Naive thymus-derived CD4-positive, alpha-beta T cell (primary cell): ENCODE data around the gene ICAM3. TPM values are rescaled to one million over a fixed set of nuclear protein-coding genes. Genes with fewer than 3 reads are reported as not detected.

Source experiments
- ATAC-seq: fragments of 150-1000 bp; cut with Tn5 transposase; 2 replicates; pipeline ENCODE4 v1.10.0; 2021; ENCODE audit warnings: mild to moderate bottlenecking, moderate library complexity
- CTCF ChIA-PET: fragments of 350-600 bp; sonication (Branson Sonifier 250); formaldehyde crosslinking; loops from one replicate; lab custom pipeline; 2021; ENCODE audit warnings: antibody characterized with exemption; lab: Charles Lee
- POLR2A ChIA-PET: fragments of 350-600 bp; sonication (Branson Sonifier 250); formaldehyde crosslinking; loops from one replicate; lab custom pipeline; 2021; ENCODE audit warnings: antibody characterized with exemption, inconsistent platforms; lab: Charles Lee
- DNase-seq, 9 donors: peaks; one replicate each; pipeline versions ENCODE4 v3.0.0 to v3.0.0-alpha.2; 2020 to 2022; ENCODE audit warnings: mixed read lengths in 1 of 9
- H3K27ac ChIP-seq: one replicate; pipeline ENCODE4 v1.7.0; 2013; ENCODE audit warnings: mild to moderate bottlenecking, low read depth, low read length, moderate library complexity
- H3K27me3 ChIP-seq, 2 donors: one replicate each; pipeline ENCODE4 v1.7.0; 2013; ENCODE audit warnings: low read length in 2 of 2, mild to moderate bottlenecking in 2 of 2, moderate library complexity in 2 of 2; ENCODE audit not compliant: control insufficient read depth in 2 of 2, insufficient read depth in 2 of 2
- H3K36me3 ChIP-seq, 3 experiments: 1 replicate in 2 of 3; 2 replicates in 1 of 3; pipeline ENCODE4 v1.7.0; 2013; ENCODE audit warnings: low read length in 3 of 3, mild to moderate bottlenecking in 3 of 3, moderate library complexity in 1 of 3; ENCODE audit not compliant: insufficient read depth in 3 of 3, control insufficient read depth in 2 of 3
- H3K4me1 ChIP-seq, 2 donors: one replicate each; pipeline ENCODE4 v1.7.0; 2013; ENCODE audit warnings: low read length in 2 of 2, mild to moderate bottlenecking in 2 of 2, moderate library complexity in 1 of 2; ENCODE audit not compliant: control insufficient read depth in 2 of 2, insufficient read depth in 2 of 2
- H3K4me3 ChIP-seq: 2 replicates; pipeline ENCODE4 v1.7.0; 2013; ENCODE audit warnings: mild to moderate bottlenecking, low read length
- H3K9me3 ChIP-seq, 3 experiments: 1 replicate in 2 of 3; 2 replicates in 1 of 3; pipeline ENCODE4 v1.7.0; 2013; ENCODE audit warnings: low read length in 3 of 3; ENCODE audit not compliant: control insufficient read depth in 2 of 3
- H3K27ac Mint-ChIP-seq, 9 donors: one replicate each; pipeline ENCODE4 v1.8.0; 2020 to 2022; ENCODE audit warnings: mixed read lengths in 9 of 9, mild to moderate bottlenecking in 8 of 9, moderate library complexity in 5 of 9, inconsistent platforms in 2 of 9
- H3K27me3 Mint-ChIP-seq, 5 donors: one replicate each; pipeline ENCODE4 v1.8.0; 2021 to 2022; ENCODE audit warnings: mixed read lengths in 5 of 5, mild to moderate bottlenecking in 1 of 5
- H3K36me3 Mint-ChIP-seq, 5 donors: one replicate each; pipeline ENCODE4 v1.8.0; 2020 to 2022; ENCODE audit warnings: mixed read lengths in 5 of 5, mild to moderate bottlenecking in 3 of 5, inconsistent platforms in 1 of 5
- H3K4me1 Mint-ChIP-seq, 7 donors: one replicate each; pipeline ENCODE4 v1.8.0; 2020 to 2022; ENCODE audit warnings: mixed read lengths in 7 of 7, mild to moderate bottlenecking in 3 of 7, inconsistent platforms in 1 of 7
- H3K4me3 Mint-ChIP-seq, 10 donors: one replicate each; pipeline ENCODE4 v1.8.0; 2020 to 2022; ENCODE audit warnings: mild to moderate bottlenecking in 10 of 10, mixed read lengths in 10 of 10, moderate library complexity in 6 of 10, inconsistent platforms in 2 of 10
- H3K9me3 Mint-ChIP-seq, 11 donors: one replicate each; pipeline ENCODE4 v1.8.0; 2020 to 2022; ENCODE audit warnings: mixed read lengths in 11 of 11, mild to moderate bottlenecking in 4 of 11, inconsistent platforms in 1 of 11, moderate library complexity in 1 of 11
- intact Hi-C, 2 donors: fragments of 100-400 bp; cut with micrococcal nuclease; formaldehyde crosslinking; loops; one replicate each; pipeline ENCODE4 v1.15.1; 2023
- polyA plus RNA-seq, 2 donors: library from polyadenylated mRNA; unstranded; fragments of 300-500 nt; fragmentation: Illumina TruSeq; gene quantifications; one replicate each; pipeline ENCODE4 v1.2.3, GENCODE V29; 2021
- total RNA-seq, 6 experiments: library from RNA in 5 of 6; stranded (reverse) in 5 of 6; gene quantifications; 1 replicate in 5 of 6; 2 replicates in 1 of 6; pipeline ENCODE4 v1.2.3 and lab custom pipeline; 2021 to 2026

ICAM3 gene
- total and polyA plus RNA-seq, 7 experiments from 2014 or later, result 165 to 244 (median 195) TPM

DNA sequence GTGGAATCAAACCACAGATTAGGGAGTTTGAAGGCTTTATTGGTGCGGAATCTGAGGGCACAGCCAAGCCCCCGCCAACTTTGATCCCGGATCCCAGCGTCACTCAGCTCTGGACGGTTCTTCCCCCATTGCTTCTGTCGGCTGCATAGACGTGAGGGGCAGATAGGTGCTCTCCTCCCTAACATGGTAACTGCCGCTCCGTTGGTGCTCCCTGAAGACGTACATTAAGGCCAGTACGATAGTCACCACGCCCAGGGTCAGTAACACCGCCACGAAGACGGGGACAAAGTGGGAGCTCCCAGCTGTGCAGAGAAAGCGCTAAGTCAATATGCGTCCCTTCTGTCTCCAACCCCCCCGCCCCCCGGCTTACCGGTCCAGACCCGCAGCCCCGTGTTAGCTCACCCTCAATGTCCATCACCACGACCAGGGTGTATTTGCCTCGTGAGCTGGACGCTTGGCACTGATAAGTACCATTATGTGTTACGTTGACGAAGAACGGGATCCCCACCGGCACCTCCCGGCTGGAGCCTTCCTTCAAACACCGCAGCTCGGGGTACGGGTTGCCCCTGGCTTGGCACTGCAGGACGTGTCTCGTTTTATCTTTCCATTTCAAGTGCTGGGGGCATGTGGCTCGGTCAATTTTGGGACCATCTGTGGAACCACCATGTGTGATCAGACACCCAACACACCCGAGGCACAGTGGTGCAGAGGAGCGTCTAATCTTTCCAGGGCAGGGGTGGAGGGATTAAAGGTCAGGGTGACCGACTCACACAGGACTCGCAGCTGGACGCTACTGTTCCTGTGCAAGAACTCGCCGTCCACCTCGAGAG, 5.5 kb downstream of the ICAM3 start:
- Mint-ChIP-seq H3K36me3 (peaks cover 0 to 27% (median 0%) of the 10 kb centered on the region in 5 donors), H3K4me1 (peaks cover 14 to 56% (median 41%) of the 10 kb centered on the region in 7 donors), H3K4me3 (peak overlapping the region; percentile 89 to 98 (median 93)), H3K27me3 (no peaks in the 10 kb centered on the region), H3K27ac (peak overlapping the region; percentile 85 to 97 (median 95)), H3K9me3 (peaks cover 0 to 2% (median 0%) of the 10 kb centered on the region in 11 donors)
- no peak for DNase-seq
- no peaks in the 10 kb centered on the region for H3K9me3 ChIP-seq
- H3K27ac ChIP-seq, result peak overlapping the region; percentile 91
- peaks cover 24 to 37% of the 10 kb centered on the region in 2 donors for H3K4me1 ChIP-seq
- CTCF ChIA-PET, result interaction anchor here (0.7 to 1.1 kb wide), 2 partner anchors 54 to 226 kb away, joined by 3 read pairs; no protein-coding TSS in a partner anchor
- POLR2A ChIA-PET, result interaction anchor here (0.5 to 2.5 kb wide), 12 partner anchors 11 to 1991 kb away, joined by 3 to 11 read pairs (median 4); partner anchors contain the start of genes DNMT1, FDX2, ICAM1 and ICAM5
- no peak for ATAC-seq
- intact Hi-C loops, result loop anchor here (1.0 to 5.0 kb wide), 17 partner anchors 17 to 627 kb away; partner anchors contain the start of genes CDC37 (in 2 of the 2), TYK2 (in 2 of the 2), CDKN2D (in 1 of the 2) and DNMT1 (in 1 of the 2)
- peaks cover 4 to 59% (median 12%) of the 10 kb centered on the region in 3 experiments for H3K36me3 ChIP-seq
- H3K27me3 ChIP-seq, result no peaks in the 10 kb centered on the region
- H3K4me3 ChIP-seq, result peak overlapping the region; percentile 89

DNA sequence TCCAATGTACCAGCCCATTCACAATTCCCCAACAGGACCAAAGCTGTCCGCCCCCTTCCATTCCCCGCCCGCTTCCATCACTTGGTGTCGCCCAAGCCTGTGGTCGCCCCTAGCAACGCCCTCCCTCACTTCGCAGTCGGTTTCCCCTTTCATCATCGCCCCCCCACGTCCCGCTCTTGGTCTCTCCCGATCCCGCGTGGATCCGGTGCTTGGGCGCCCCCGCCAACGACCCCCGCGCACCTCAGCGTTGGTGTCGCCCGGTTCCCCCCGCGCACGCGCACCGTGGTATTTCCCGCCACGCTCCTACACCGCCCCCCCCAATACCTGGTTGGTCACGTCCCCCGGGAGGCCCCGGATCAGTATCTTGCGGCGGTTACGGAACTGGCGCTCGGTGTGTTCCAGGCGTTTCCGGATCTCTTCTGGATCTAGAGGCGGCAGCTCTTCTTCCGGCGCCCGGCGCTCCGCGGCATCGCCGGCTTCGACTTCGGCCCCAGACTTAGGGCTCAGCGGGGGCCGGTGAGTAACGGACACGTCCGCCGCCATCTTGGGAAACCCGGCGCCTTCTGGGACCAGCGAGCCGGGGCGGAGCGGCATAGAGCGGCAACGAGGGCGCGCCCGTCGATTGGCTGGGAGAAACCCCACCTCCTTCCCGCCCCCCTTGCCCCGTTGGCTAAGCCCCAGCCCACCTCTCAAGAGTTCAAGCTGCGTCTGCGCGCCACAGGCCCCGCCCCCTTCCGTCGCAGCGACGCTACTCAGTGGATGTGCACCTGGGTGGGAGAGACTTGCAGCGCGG, 6.3 kb downstream of the ICAM3 start, which contains the start of gene RAVER1:
RAVER1 (minus strand) TSS at position 565 of the 793 bp plus-strand sequence; CDS start at position 543, 22 bp downstream.
- H3K4me3 Mint-ChIP-seq, result peak within 1 kb of the TSS; percentile 89 to 98 (median 93)
- Histone ChIP-seq H3K27ac (peak within 1 kb of the TSS; percentile 91), H3K4me1 (peaks cover 17 to 31% of the 10 kb centered on the region in 2 donors), H3K36me3 (peaks cover 4 to 67% (median 17%) of the 10 kb centered on the region in 3 experiments), H3K9me3 (no peaks in the 10 kb centered on the region), H3K4me3 (peak within 1 kb of the TSS; percentile 89), H3K27me3 (no peaks in the 10 kb centered on the region)
- ChIA-PET CTCF (no interaction called here), POLR2A (interaction anchor here (0.5 to 2.5 kb wide), 10 partner anchors 10 to 1990 kb away, joined by 3 to 11 read pairs (median 4); partner anchors contain the start of genes DNMT1, FDX2, ICAM1 and ICAM5)
- H3K36me3 Mint-ChIP-seq, result peaks cover 0 to 24% (median 0%) of the 10 kb centered on the region in 5 donors
- intact Hi-C loops, result loop anchor here (1.0 to 5.0 kb wide), 17 partner anchors 16 to 628 kb away; partner anchors contain the start of genes CDC37 (in 2 of the 2), TYK2 (in 2 of the 2), CDKN2D (in 1 of the 2) and DNMT1 (in 1 of the 2)
- no peaks in the 10 kb centered on the region for H3K27me3 Mint-ChIP-seq
- peak; percentile 98 for ATAC-seq
- peaks cover 0 to 2% (median 0%) of the 10 kb centered on the region in 11 donors for H3K9me3 Mint-ChIP-seq
- H3K4me1 Mint-ChIP-seq, result peaks cover 6 to 48% (median 33%) of the 10 kb centered on the region in 7 donors
- peak within 1 kb of the TSS; percentile 85 to 97 (median 95) for H3K27ac Mint-ChIP-seq
- DNase-seq, result peak; percentile 86 to 98 (median 97)

DNA sequence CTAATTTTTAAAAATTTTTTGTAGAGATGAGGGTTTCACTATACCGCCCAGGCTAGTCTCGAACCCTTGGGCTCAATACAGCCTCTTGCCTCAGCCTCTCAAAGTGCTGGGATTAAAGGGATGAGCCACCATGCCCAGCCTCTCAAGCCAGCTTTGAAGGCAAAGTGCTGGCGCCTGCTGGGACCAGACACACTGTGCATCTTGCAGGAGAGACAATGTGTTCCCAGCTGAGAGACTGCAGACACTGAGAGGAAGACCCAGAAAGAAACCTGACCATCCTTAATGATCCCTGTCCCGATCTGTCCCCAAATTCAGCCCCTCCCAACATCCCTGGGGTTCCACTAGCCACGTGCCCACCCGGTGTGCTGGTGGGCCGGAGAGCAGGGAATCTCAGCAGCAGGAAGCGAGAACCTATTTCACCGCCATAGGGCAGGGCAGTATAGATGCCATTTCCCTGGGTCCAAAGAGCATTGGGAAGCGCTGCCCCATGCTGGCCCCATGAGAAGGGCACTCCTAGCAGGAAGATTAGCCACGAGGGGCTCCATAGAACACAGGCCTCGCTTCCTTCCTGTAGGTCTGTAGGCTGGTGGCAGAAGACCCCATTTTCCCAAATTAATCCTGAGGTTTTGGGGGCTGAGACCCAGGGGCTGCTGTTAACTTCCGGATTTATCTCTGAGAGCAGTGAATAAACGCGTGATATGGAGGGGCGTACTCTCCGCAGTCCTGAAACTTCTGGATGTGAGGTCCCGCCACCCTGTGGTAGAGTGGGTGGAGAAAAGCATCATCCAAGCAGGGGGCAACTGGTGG, 7.1 kb downstream of the ICAM3 start:
- no peaks in the 10 kb centered on the region for H3K27me3 Mint-ChIP-seq
- no peak for ATAC-seq
- H3K4me1 Mint-ChIP-seq, result peaks cover 6 to 46% (median 32%) of the 10 kb centered on the region in 7 donors
- Histone ChIP-seq H3K36me3 (peaks cover 4 to 75% (median 18%) of the 10 kb centered on the region in 3 experiments), H3K9me3 (no peaks in the 10 kb centered on the region), H3K4me3 (peak overlapping the region; percentile 89), H3K4me1 (peaks cover 17 to 30% of the 10 kb centered on the region in 2 donors), H3K27me3 (no peaks in the 10 kb centered on the region), H3K27ac (peak overlapping the region; percentile 91)
- H3K4me3 Mint-ChIP-seq, result peak overlapping the region; percentile 89 to 98 (median 93)
- H3K27ac Mint-ChIP-seq, result peak overlapping the region; percentile 85 to 97 (median 95)
- CTCF ChIA-PET, result interaction anchor here (0.6 kb wide), 1 partner anchor 25 kb away, joined by 4 read pairs; no protein-coding TSS in a partner anchor
- no peak for DNase-seq
- peaks cover 0 to 2% (median 0%) of the 10 kb centered on the region in 11 donors for H3K9me3 Mint-ChIP-seq
- peaks cover 0 to 24% (median 0%) of the 10 kb centered on the region in 5 donors for H3K36me3 Mint-ChIP-seq
- POLR2A ChIA-PET, result interaction anchor here (1.7 to 2.5 kb wide), 5 partner anchors 9 to 61 kb away, joined by 4 to 11 read pairs (median 8); partner anchors contain the start of genes FDX2, ICAM1 and TYK2
- intact Hi-C loops, result loop anchor here (2.0 to 5.0 kb wide), 7 partner anchors 16 to 628 kb away; partner anchors contain the start of genes CDC37 (in 1 of the 2), CDKN2D (in 1 of the 2), FDX2 (in 1 of the 2) and ICAM1 (in 1 of the 2)

DNA sequence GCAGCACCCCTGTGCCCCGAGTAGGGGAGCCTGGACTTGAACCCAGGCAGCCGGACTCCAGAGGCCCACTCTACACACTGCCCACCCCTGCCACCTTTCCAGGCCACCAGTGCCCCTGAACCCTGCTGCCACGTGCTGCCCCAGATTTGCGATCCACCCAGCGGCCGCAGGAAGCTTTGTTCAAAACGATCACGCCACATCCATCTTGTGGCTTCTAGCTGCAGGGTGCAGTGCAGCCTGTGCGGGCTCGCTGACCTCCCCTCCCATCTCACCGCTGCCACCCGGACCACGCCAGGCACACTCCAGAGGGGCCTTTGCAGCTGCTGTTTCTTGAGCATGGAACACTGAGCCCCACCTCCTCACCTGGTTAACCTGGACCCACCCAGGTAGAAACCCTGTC, 9.9 kb downstream of the ICAM3 start:
- Mint-ChIP-seq H3K27ac (no peak overlapping the region), H3K9me3 (peaks cover 0 to 2% (median 0%) of the 10 kb centered on the region in 11 donors), H3K36me3 (peaks cover 0 to 20% (median 0%) of the 10 kb centered on the region in 5 donors), H3K4me3 (no peak overlapping the region), H3K4me1 (peaks cover 6 to 37% (median 28%) of the 10 kb centered on the region in 7 donors), H3K27me3 (no peaks in the 10 kb centered on the region)
- intact Hi-C loops, result no loop called here
- Histone ChIP-seq H3K9me3 (no peaks in the 10 kb centered on the region), H3K4me1 (peaks cover 17 to 24% of the 10 kb centered on the region in 2 donors), H3K27ac (no peak overlapping the region), H3K27me3 (no peaks in the 10 kb centered on the region), H3K36me3 (peaks cover 4 to 84% (median 29%) of the 10 kb centered on the region in 3 experiments), H3K4me3 (no peak overlapping the region)
- DNase-seq, result no peak
- ATAC-seq, result no peak
- CTCF ChIA-PET, result interaction anchor here (0.7 to 0.8 kb wide), 2 partner anchors 11 to 59 kb away, joined by 3 to 5 read pairs; no protein-coding TSS in a partner anchor
- POLR2A ChIA-PET, result interaction anchor here (0.8 kb wide), 1 partner anchor 502 kb away, joined by 3 read pairs; the partner anchor contains the start of gene UBL5

DNA sequence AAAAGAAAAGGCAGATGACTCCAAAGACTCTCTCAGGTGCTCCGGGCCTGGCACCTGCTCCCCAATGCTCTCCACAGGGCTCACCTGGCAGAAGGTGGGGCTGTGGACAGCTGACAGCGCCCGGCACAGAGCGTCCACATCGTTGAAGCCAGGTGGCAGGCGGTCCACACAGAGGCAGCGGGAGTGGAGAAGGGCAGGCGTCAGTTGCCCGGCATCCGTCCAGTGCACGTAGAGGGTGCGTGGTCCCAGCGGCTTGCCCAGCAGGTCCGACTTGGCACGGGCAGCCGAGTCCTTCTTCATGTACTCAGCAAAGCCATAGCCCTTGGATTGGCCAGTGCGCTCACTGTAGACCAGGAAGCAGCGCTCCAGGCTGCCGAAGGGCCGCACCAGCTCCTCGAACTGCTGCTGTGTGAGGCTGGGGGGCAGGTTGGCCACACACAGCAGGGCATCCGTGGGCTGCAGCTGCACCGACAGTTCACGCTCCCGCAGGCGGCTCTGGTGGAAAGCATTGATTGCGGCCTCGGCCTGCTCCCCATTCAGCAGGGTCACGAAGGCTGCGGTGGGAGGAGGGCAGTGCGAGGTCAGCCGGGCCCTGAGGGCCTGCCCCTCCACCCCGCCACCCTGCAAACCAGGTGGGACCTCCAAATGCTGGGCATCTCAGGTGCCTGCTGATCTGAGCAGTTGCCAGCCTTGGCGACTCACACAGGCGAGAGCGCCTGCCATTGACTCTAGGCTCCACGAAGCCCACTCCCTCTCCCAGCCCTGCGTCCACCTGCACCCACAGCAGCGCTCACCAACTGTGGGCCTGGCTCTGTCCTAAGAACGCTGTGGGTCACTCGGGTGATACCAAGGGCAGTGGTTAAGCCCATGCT, 10.6 kb downstream of the ICAM3 start:
- H3K4me3 ChIP-seq, result no peak overlapping the region
- DNase-seq, result no peak
- ATAC-seq, result no peak
- H3K4me1 ChIP-seq, result peaks cover 12 to 18% of the 10 kb centered on the region in 2 donors
- Mint-ChIP-seq H3K4me1 (peaks cover 6 to 32% (median 21%) of the 10 kb centered on the region in 7 donors), H3K4me3 (no peak overlapping the region), H3K9me3 (peaks cover 0 to 2% (median 0%) of the 10 kb centered on the region in 11 donors), H3K36me3 (peaks cover 0 to 20% (median 0%) of the 10 kb centered on the region in 5 donors), H3K27me3 (no peaks in the 10 kb centered on the region), H3K27ac (no peak overlapping the region)
- H3K27ac ChIP-seq, result no peak overlapping the region
- H3K9me3 ChIP-seq, result no peaks in the 10 kb centered on the region
- H3K27me3 ChIP-seq, result no peaks in the 10 kb centered on the region
- peaks cover 4 to 86% (median 31%) of the 10 kb centered on the region in 3 experiments for H3K36me3 ChIP-seq
- intact Hi-C loops, result no loop called here
- POLR2A ChIA-PET, result no interaction called here
- CTCF ChIA-PET, result interaction anchor here (0.8 kb wide), 1 partner anchor 10 kb away, joined by 3 read pairs; no protein-coding TSS in a partner anchor
